ENCODE data around the gene GREB1.

- TF ChIP-seq EZH2 (IDR thresholded peaks at IDR 0.05) (no peak), EZH2phosphoT487 (IDR thresholded peaks at IDR 0.05) (no peak)
- TF ChIP-seq, protein P1, sequence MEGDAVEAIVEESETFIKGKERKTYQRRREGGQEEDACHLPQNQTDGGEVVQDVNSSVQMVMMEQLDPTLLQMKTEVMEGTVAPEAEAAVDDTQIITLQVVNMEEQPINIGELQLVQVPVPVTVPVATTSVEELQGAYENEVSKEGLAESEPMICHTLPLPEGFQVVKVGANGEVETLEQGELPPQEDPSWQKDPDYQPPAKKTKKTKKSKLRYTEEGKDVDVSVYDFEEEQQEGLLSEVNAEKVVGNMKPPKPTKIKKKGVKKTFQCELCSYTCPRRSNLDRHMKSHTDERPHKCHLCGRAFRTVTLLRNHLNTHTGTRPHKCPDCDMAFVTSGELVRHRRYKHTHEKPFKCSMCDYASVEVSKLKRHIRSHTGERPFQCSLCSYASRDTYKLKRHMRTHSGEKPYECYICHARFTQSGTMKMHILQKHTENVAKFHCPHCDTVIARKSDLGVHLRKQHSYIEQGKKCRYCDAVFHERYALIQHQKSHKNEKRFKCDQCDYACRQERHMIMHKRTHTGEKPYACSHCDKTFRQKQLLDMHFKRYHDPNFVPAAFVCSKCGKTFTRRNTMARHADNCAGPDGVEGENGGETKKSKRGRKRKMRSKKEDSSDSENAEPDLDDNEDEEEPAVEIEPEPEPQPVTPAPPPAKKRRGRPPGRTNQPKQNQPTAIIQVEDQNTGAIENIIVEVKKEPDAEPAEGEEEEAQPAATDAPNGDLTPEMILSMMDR (IDR thresholded peaks at IDR 0.05): no peak
Observed at GRCh38 chr2:11571170-11571569, 37.3 kb downstream of the GREB1 start.
